Activated T-helper 17 cell treated with anti-CD3 and anti-CD28 coated beads, Interleukin-2, amount 50 U/mL, for 72 hours (primary cell): ENCODE results near the gene EPHA10. TPM values are rescaled to one million over a fixed set of nuclear protein-coding genes. Genes with fewer than 3 reads are reported as not detected.
A peak's percentile ranks its signal among the peaks of the same experiment; 100 is the strongest.

ENCODE experiments used
- ATAC-seq: fragments of 150-1000 bp; cut with Tn5 transposase; replicated peaks from 2 replicates; pipeline ENCODE4 v1.10.0; 2021; ENCODE audit warnings: mild to moderate bottlenecking, moderate library complexity
- H3K27ac Mint-ChIP-seq: one replicate; pipeline ENCODE4 v1.8.0; 2022; ENCODE audit warnings: mixed read lengths
- H3K27me3 Mint-ChIP-seq: one replicate; pipeline ENCODE4 v1.8.0; 2022; ENCODE audit warnings: mixed read lengths
- H3K36me3 Mint-ChIP-seq: one replicate; pipeline ENCODE4 v1.8.0; 2022; ENCODE audit warnings: low read depth, mild to moderate bottlenecking, mixed read lengths
- H3K4me1 Mint-ChIP-seq: one replicate; pipeline ENCODE4 v1.8.0; 2022; ENCODE audit warnings: mixed read lengths
- H3K4me3 Mint-ChIP-seq: one replicate; pipeline ENCODE4 v1.8.0; 2022; ENCODE audit warnings: mild to moderate bottlenecking, mixed read lengths
- H3K9me3 Mint-ChIP-seq: one replicate; pipeline ENCODE4 v1.8.0; 2022; ENCODE audit warnings: mixed read lengths
- total RNA-seq, 2 donors: library from RNA; stranded (reverse); gene quantifications; one replicate each; pipeline ENCODE4 v1.2.3, GENCODE V29; 2022

The EPHA10 gene
- total RNA-seq, 2 donors from 2014 or later, result 1.4 to 1.7 TPM

GRCh38 chr1:37719572-37720195, 45.2 kb downstream of the EPHA10 start:
- H3K27ac Mint-ChIP-seq, result no peak overlapping the region
- H3K27me3 Mint-ChIP-seq, result peaks cover 8% of the 10 kb centered on the region
- H3K4me1 Mint-ChIP-seq, result no peaks in the 10 kb centered on the region
- no peak for ATAC-seq
- no peak overlapping the region for H3K4me3 Mint-ChIP-seq
- no peaks in the 10 kb centered on the region for H3K36me3 Mint-ChIP-seq
- H3K9me3 Mint-ChIP-seq, result no peaks in the 10 kb centered on the region

DNA sequence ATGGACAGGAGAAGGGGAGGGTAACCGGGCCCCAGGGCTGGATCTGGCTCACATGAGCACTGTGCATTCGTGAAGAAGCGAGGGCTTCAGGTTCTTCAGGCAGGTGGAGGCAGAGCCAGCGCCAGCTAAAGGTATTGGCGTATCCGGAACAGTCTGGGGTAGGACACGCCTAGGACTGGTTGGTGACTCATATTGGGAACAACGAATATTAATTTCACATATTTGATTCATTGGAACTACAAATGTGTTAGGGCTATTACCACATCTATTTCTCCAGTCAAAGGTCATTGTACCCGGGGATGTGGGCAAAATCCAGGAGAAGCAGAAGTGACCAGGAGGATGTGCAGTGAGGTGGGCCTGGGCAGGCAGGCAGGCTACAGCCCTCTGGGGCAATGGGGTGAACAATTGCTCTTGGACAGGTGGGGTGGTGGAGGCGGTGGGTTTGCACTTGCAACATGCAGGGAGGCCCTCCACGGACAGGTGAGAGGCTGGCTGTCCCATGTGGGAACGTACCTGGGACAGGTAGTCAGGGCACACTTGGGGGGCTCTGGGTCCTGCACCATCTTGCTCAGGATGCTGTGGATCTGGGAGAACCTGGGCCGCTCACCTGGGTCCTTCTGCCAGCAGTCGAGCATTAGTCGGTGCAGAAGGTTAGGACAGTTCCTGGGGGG, 45.9 kb downstream of the EPHA10 start:
- Mint-ChIP-seq H3K4me1 (no peaks in the 10 kb centered on the region), H3K36me3 (no peaks in the 10 kb centered on the region), H3K9me3 (no peaks in the 10 kb centered on the region), H3K4me3 (no peak overlapping the region), H3K27me3 (peaks cover 3% of the 10 kb centered on the region), H3K27ac (no peak overlapping the region)
- no peak for ATAC-seq

DNA sequence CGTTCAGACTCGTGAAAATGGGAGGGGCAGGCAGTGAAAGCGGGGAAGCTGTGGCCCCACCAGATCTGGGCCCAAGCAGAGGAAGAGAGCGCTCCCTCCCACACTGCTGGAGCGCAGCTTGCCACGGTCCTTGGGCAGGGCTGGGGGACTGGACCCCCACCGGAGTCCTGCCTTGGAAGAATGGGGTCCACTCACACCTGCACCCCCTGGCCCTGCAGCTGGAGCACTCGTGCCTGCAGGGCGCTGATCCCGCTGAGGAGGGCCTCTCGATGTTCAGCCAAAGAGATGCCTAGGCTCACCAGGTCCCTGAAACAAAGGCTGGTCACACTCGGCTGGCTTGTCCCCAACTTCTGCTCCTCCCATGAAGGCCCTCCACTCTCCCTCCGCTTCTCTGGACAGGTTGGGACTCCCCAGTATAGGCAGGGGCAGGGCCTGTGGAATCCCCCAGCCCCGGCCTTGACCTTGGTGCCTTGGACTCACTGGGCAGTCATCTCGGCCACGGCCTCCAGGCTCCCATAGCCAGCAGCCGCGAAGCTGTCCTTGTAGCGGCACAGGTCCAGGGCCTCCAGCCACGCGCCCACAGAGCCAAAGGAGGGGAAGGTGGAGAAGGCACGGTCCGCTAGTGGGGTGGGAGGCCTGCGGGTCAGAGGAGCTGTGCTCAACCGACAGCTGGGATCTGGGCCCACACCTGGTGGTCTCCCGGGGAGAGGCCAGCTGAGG, 46.6 kb downstream of the EPHA10 start:
- Mint-ChIP-seq H3K27ac (no peak overlapping the region), H3K4me3 (no peak overlapping the region), H3K4me1 (no peaks in the 10 kb centered on the region), H3K9me3 (no peaks in the 10 kb centered on the region), H3K36me3 (no peaks in the 10 kb centered on the region), H3K27me3 (no peaks in the 10 kb centered on the region)
- ATAC-seq, result no peak

DNA sequence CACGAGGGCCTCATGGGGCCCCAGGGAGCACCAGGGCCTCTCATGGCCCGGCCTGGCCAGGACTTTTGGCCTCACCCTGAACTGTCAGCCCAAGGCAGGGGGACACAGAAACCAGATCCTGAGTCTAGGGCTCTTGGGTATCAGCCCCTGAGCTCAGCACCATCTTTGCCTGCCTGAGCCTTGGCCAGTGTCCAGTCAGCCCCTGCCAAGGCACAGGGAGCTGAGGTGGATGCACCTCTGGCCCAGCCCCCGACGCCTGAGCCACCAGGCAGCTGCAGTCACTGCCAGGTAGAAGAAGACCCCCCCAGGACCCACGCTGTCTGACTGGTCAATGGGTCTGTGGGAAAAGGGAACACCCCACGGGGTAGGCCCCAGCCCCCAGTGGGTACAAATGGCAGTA, 47.3 kb downstream of the EPHA10 start:
- no peak overlapping the region for H3K27ac Mint-ChIP-seq
- H3K36me3 Mint-ChIP-seq, result no peaks in the 10 kb centered on the region
- H3K9me3 Mint-ChIP-seq, result no peaks in the 10 kb centered on the region
- no peaks in the 10 kb centered on the region for H3K4me1 Mint-ChIP-seq
- H3K27me3 Mint-ChIP-seq, result no peaks in the 10 kb centered on the region
- no peak for ATAC-seq
- no peak overlapping the region for H3K4me3 Mint-ChIP-seq

GRCh38 chr1:37716321-37716720, 48.6 kb downstream of the EPHA10 start:
- Mint-ChIP-seq H3K4me3 (no peak overlapping the region), H3K27ac (no peak overlapping the region), H3K27me3 (no peaks in the 10 kb centered on the region), H3K36me3 (no peaks in the 10 kb centered on the region), H3K9me3 (no peaks in the 10 kb centered on the region), H3K4me1 (no peaks in the 10 kb centered on the region)
- ATAC-seq, result no peak

DNA sequence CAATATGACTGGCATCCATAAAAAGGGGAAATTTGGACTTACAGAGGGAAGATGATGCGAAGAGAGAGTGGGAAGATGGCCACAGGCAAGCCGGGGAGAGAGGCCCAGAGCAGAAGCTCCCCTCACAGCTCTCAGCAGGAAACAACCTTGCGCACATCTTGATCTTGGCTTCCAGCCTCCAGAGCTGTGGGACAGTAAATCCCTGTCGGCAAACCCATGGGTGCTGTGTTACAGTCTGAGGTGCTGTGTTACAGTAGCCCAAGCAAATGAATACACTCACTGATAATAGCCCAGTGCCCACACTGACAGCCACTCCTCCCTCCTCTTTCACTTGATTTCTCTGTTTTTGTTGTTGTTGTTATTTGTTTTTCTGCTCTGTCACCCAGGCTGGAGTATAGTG, 50.2 kb downstream of the EPHA10 start:
- Mint-ChIP-seq H3K27me3 (no peaks in the 10 kb centered on the region), H3K36me3 (peaks cover under 1% of the 10 kb centered on the region)

DNA sequence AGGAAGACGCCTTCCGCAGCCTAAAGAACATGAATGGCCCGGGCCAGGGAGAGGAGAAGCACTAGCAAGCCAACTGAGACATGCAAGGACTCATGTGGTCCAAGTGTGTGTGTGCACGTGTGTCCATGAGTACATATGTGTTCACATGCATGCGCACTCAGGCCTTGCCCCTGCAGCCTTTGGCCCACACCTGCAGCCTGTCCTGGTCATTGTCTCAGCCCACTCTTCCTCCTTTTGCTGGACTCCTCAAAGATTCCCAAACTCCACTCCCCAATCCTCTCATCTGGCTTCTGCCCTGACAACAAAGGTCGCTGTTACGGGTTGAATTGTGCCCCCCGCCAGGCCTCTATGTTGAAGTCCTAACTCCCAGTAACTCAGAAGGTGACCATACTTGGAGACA, 50.7 kb downstream of the EPHA10 start:
- Mint-ChIP-seq H3K27ac (no peak overlapping the region), H3K27me3 (no peaks in the 10 kb centered on the region), H3K4me3 (no peak overlapping the region), H3K9me3 (no peaks in the 10 kb centered on the region), H3K36me3 (peaks cover 6% of the 10 kb centered on the region), H3K4me1 (no peaks in the 10 kb centered on the region)
- no peak for ATAC-seq

More for the DNA sequence above, 50.2 kb downstream of the EPHA10 start:
- no peak overlapping the region for H3K4me3 Mint-ChIP-seq
- no peaks in the 10 kb centered on the region for H3K4me1 Mint-ChIP-seq
- H3K9me3 Mint-ChIP-seq, result no peaks in the 10 kb centered on the region
- H3K27ac Mint-ChIP-seq, result no peak overlapping the region
- ATAC-seq, result no peak

GRCh38 chr1:37708471-37708870, 56.4 kb downstream of the EPHA10 start:
- H3K4me1 Mint-ChIP-seq, result no peaks in the 10 kb centered on the region
- no peak for ATAC-seq
- no peaks in the 10 kb centered on the region for H3K9me3 Mint-ChIP-seq
- no peak overlapping the region for H3K4me3 Mint-ChIP-seq
- H3K36me3 Mint-ChIP-seq, result peaks cover 59% of the 10 kb centered on the region
- no peaks in the 10 kb centered on the region for H3K27me3 Mint-ChIP-seq
- H3K27ac Mint-ChIP-seq, result no peak overlapping the region

- no peak overlapping the region for H3K27ac Mint-ChIP-seq
- H3K4me3 Mint-ChIP-seq, result no peak overlapping the region
- no peaks in the 10 kb centered on the region for H3K9me3 Mint-ChIP-seq
- H3K27me3 Mint-ChIP-seq, result no peaks in the 10 kb centered on the region
- H3K36me3 Mint-ChIP-seq, result peaks cover 90% of the 10 kb centered on the region
- ATAC-seq, result no peak
- H3K4me1 Mint-ChIP-seq, result no peaks in the 10 kb centered on the region
Measured at GRCh38 chr1:37705399-37705798, 59.5 kb downstream of the EPHA10 start.

GRCh38 chr1:37704966-37705365, 60.0 kb downstream of the EPHA10 start:
- Mint-ChIP-seq H3K27me3 (no peaks in the 10 kb centered on the region), H3K9me3 (no peaks in the 10 kb centered on the region), H3K4me1 (no peaks in the 10 kb centered on the region), H3K27ac (no peak overlapping the region), H3K36me3 (peaks cover 94% of the 10 kb centered on the region), H3K4me3 (no peak overlapping the region)
- no peak for ATAC-seq

GRCh38 chr1:37703061-37703460, 61.9 kb downstream of the EPHA10 start:
- no peak for ATAC-seq
- no peak overlapping the region for H3K27ac Mint-ChIP-seq
- no peaks in the 10 kb centered on the region for H3K4me1 Mint-ChIP-seq
- H3K4me3 Mint-ChIP-seq, result no peak overlapping the region
- H3K36me3 Mint-ChIP-seq, result peaks cover 93% of the 10 kb centered on the region
- no peaks in the 10 kb centered on the region for H3K27me3 Mint-ChIP-seq
- H3K9me3 Mint-ChIP-seq, result no peaks in the 10 kb centered on the region

- no peaks in the 10 kb centered on the region for H3K4me1 Mint-ChIP-seq
- ATAC-seq, result no peak
- no peaks in the 10 kb centered on the region for H3K27me3 Mint-ChIP-seq
- H3K27ac Mint-ChIP-seq, result no peak overlapping the region
- no peak overlapping the region for H3K4me3 Mint-ChIP-seq
- peaks cover 89% of the 10 kb centered on the region for H3K36me3 Mint-ChIP-seq
- H3K9me3 Mint-ChIP-seq, result no peaks in the 10 kb centered on the region
Measured at GRCh38 chr1:37701051-37701450, 63.9 kb downstream of the EPHA10 start.

DNA sequence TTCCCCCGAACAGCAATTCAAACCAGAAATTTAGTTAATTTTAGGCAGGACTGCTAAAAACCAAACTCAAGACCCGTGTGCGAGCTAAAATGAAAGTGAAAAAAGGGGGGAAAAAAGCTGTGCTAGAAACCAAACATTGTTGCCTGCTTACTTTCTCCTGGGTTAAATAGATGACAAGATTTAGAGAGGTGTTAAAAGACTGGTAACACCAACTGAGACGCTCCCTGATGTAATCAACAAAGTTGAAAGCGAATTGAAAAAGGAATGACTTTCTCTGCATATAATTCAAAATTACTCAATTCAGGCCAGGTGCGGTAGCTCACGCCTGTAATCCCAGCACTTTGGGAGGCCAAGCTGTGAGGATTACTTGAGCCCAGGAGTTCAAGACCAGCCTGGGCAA, 65.8 kb downstream of the EPHA10 start:
- H3K36me3 Mint-ChIP-seq, result peaks cover 86% of the 10 kb centered on the region
- peak; percentile 28 for ATAC-seq
- H3K27me3 Mint-ChIP-seq, result no peaks in the 10 kb centered on the region
- H3K27ac Mint-ChIP-seq, result peak overlapping the region; percentile 20
- H3K4me1 Mint-ChIP-seq, result no peaks in the 10 kb centered on the region
- no peaks in the 10 kb centered on the region for H3K9me3 Mint-ChIP-seq
- H3K4me3 Mint-ChIP-seq, result no peak overlapping the region

GRCh38 chr1:37697737-37698136, 67.2 kb downstream of the EPHA10 start:
- no peaks in the 10 kb centered on the region for H3K4me1 Mint-ChIP-seq

DNA sequence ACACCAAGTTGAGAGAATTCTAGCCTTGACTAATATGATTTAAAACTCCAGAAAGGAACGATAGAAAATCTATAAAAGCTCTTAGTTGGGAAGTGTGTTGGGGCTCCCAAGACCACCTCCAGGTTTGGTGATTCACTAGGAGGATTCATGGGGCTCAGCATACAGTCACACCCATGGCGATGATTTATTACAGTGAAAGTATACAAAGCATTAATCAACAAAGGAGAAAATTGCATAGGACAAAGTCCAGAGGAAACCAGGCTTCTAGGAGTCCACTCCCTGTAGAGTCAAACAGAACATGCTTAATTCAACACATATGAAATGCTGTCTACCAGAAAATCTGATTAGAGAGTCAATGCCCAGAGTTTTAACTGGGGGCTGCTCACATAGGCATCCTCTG, 67.8 kb downstream of the EPHA10 start:
- H3K4me3 Mint-ChIP-seq, result no peak overlapping the region
- no peak for ATAC-seq
- no peak overlapping the region for H3K27ac Mint-ChIP-seq
- no peaks in the 10 kb centered on the region for H3K4me1 Mint-ChIP-seq
- no peaks in the 10 kb centered on the region for H3K27me3 Mint-ChIP-seq
- peaks cover 70% of the 10 kb centered on the region for H3K36me3 Mint-ChIP-seq
- no peaks in the 10 kb centered on the region for H3K9me3 Mint-ChIP-seq

More at GRCh38 chr1:37697737-37698136, 67.2 kb downstream of the EPHA10 start:
- ATAC-seq, result no peak
- Mint-ChIP-seq H3K4me3 (no peak overlapping the region), H3K27ac (no peak overlapping the region), H3K27me3 (no peaks in the 10 kb centered on the region), H3K36me3 (peaks cover 77% of the 10 kb centered on the region), H3K9me3 (no peaks in the 10 kb centered on the region)
